ENCODE data around the gene COMMD3. TPM values are rescaled to one million over a fixed set of nuclear protein-coding genes. Genes with fewer than 3 reads are reported as not detected.

Gene COMMD3
- total RNA-seq, result 10 to 100 TPM; 29.9 to 41.3 (median 31.4) TPM

DNA sequence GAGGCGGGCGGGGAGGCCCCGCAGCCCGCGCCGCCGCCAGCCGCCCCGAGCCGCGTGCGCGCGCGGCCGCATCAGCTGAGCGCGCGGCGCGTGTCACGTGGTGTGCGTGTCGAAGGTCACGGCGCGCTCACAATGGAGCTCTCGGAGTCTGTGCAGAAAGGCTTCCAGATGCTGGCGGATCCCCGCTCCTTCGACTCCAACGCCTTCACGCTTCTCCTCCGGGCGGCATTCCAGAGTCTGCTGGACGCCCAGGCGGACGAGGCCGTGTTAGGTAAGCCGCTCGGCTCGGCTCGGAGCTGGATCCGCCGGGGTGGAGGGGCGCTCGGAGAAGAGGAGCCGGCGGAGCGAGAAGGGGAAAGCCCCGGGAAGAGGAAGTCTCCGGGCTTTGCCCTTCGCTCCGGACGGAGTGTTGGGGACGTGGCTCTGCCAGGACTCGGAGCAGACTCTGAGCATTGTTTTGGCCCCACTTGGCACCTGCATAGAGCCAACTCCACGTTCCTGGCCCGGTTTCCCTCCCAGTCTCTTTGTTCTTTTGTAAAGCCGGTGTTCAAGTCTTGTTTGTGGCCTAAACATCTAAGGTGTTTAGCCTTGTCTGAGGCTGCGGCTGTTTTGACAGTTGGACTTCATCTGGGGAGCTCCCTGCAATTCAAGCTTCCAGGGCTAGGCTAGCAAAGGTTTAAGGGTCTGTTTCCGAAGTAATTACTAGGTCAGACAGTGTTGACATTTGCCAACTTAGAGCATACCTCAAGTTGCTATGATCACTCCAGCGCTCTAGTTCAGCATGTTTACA lies at the start of gene COMMD3:
COMMD3 (plus strand) TSS at position 103 of the 790 bp plus-strand sequence; CDS start at position 133, 30 bp downstream.
- intact Hi-C loops (cut with DNase I), result no loop called here
- H3K27ac ChIP-seq, result peak within 1 kb of the TSS; percentile 82 to 92 (median 89)
- no peaks in the 10 kb centered on the region for H3K27me3 ChIP-seq
- H3K4me3 ChIP-seq (replicated peaks in 1 of 3), result peak within 1 kb of the TSS; percentile 61 to 86 (median 82)
- WGBS, 2 donors, result 0% methylated on average over 14 to 19 of the region's 63 CpGs
- peaks cover 6 to 9% of the 10 kb centered on the region in 2 donors for H3K4me1 ChIP-seq
- DNase-seq, result peak; percentile 86
- TF ChIP-seq POLR2A (IDR thresholded peaks at IDR 0.05), result peak in 1 of 2 donors; percentile 89
- TF ChIP-seq, protein P1, sequence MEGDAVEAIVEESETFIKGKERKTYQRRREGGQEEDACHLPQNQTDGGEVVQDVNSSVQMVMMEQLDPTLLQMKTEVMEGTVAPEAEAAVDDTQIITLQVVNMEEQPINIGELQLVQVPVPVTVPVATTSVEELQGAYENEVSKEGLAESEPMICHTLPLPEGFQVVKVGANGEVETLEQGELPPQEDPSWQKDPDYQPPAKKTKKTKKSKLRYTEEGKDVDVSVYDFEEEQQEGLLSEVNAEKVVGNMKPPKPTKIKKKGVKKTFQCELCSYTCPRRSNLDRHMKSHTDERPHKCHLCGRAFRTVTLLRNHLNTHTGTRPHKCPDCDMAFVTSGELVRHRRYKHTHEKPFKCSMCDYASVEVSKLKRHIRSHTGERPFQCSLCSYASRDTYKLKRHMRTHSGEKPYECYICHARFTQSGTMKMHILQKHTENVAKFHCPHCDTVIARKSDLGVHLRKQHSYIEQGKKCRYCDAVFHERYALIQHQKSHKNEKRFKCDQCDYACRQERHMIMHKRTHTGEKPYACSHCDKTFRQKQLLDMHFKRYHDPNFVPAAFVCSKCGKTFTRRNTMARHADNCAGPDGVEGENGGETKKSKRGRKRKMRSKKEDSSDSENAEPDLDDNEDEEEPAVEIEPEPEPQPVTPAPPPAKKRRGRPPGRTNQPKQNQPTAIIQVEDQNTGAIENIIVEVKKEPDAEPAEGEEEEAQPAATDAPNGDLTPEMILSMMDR (IDR thresholded peaks at IDR 0.05), result peak in 1 of 6 experiments; percentile 3
- no peaks in the 10 kb centered on the region for H3K9me3 ChIP-seq
- no peaks in the 10 kb centered on the region for H3K36me3 ChIP-seq

- Histone ChIP-seq H3K36me3 (no peaks in the 10 kb centered on the region), H3K4me1 (no peaks in the 10 kb centered on the region), H3K27me3 (no peaks in the 10 kb centered on the region), H3K9me3 (no peaks in the 10 kb centered on the region), H3K4me3 (replicated peaks in 1 of 3) (no peak overlapping the region), H3K27ac (no peak overlapping the region)
- WGBS, 2 donors, result 88 to 93% methylated on average over 2 of the region's 2 CpGs
- intact Hi-C loops (cut with DNase I), result no loop called here
- TF ChIP-seq POLR2A (IDR thresholded peaks at IDR 0.05), result no peak
- TF ChIP-seq, protein P1 (IDR thresholded peaks at IDR 0.05), result no peak
- no peak for DNase-seq
These were observed 47.7 kb upstream of the COMMD3 start for GRCh38 chr10:22268503-22268902.

DNA sequence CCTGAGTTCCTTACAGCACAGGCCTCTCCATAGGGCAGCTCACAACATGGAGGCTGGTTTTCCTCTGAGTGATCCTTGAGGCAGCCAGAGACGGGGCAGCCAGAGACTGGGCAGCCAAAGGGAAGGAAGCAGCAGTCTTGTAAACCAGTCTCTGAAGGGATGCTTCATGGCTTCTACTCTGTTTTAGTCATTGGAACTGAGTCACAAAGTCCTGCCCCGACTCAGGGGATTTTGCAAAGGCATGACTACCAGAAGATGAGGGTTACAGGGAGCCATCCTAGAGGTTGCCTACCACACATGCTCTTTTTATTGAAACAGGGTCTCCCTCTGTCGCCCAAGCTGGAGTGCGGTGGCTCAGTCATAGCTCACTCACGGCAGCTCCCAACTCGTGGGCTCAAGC lies 44.4 kb upstream of the COMMD3 start:
- H3K36me3 ChIP-seq, result no peaks in the 10 kb centered on the region
- 88 to 93% methylated on average over 6 of the region's 6 CpGs for WGBS, 2 donors
- H3K4me1 ChIP-seq, result no peaks in the 10 kb centered on the region
- H3K27me3 ChIP-seq, result no peaks in the 10 kb centered on the region
- intact Hi-C loops (cut with DNase I), result no loop called here
- H3K27ac ChIP-seq, result no peak overlapping the region
- H3K9me3 ChIP-seq, result no peaks in the 10 kb centered on the region
- no peak overlapping the region for H3K4me3 ChIP-seq (replicated peaks in 1 of 3)
- no peak for TF ChIP-seq POLR2A (IDR thresholded peaks at IDR 0.05)
- TF ChIP-seq, protein P1 (IDR thresholded peaks at IDR 0.05), result no peak
- DNase-seq, result no peak

DNA sequence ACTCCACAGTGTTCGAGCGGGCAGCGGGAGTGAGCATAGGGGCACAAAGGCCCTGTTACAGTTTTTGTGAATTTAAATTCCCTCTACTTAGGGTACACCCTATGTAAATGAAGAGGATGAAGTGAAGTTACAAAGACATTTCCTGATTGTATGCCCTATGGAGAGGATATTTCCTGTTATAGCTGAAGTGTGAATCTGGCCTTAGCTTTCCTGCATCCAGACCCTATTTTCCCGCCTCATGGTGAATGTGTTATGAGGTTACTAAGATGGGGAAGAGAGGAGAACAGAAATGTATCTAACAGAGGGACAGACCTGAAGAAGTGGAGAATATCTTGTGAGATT lies 37.8 kb upstream of the COMMD3 start:
- WGBS, 2 donors, result 95 to 97% methylated on average over 4 of the region's 4 CpGs
- no peaks in the 10 kb centered on the region for H3K27me3 ChIP-seq
- H3K36me3 ChIP-seq, result no peaks in the 10 kb centered on the region
- H3K27ac ChIP-seq, result no peak overlapping the region
- H3K9me3 ChIP-seq, result no peaks in the 10 kb centered on the region
- no peak for DNase-seq
- no peaks in the 10 kb centered on the region for H3K4me1 ChIP-seq
- TF ChIP-seq, protein P1 (IDR thresholded peaks at IDR 0.05), result no peak
- TF ChIP-seq POLR2A (IDR thresholded peaks at IDR 0.05), result no peak
- no peak overlapping the region for H3K4me3 ChIP-seq (replicated peaks in 1 of 3)
- intact Hi-C loops (cut with DNase I), result no loop called here

GRCh38 chr10:22280078-22280477 lies 36.1 kb upstream of the COMMD3 start:
- WGBS, 2 donors, result 57 to 62% methylated on average over 6 of the region's 6 CpGs
- intact Hi-C loops (cut with DNase I), result no loop called here
- H3K36me3 ChIP-seq, result no peaks in the 10 kb centered on the region
- no peak overlapping the region for H3K4me3 ChIP-seq (replicated peaks in 1 of 3)
- H3K27ac ChIP-seq, result no peak overlapping the region
- H3K9me3 ChIP-seq, result no peaks in the 10 kb centered on the region
- no peaks in the 10 kb centered on the region for H3K27me3 ChIP-seq
- TF ChIP-seq, protein P1 (IDR thresholded peaks at IDR 0.05), result no peak
- TF ChIP-seq POLR2A (IDR thresholded peaks at IDR 0.05), result no peak
- DNase-seq, result no peak
- no peaks in the 10 kb centered on the region for H3K4me1 ChIP-seq

Measured in thyroid gland (tissue), 4 donors.